GM19395 (cell line): Measurements from ENCODE around the gene BCL2.

ENCODE experiments used
- ATAC-seq: cut with Tn5 transposase; IDR thresholded peaks from one replicate; pipeline ENCODE4 v1.9.1; 2021; ENCODE audit warnings: mild to moderate bottlenecking, moderate library complexity; ENCODE audit not compliant: unreplicated experiment

BCL2 gene

GRCh38 chr18:63130176-63130575, 189.4 kb downstream of the BCL2 start:
- ATAC-seq: no peak

GRCh38 chr18:63128237-63128974, 191.2 kb downstream of the BCL2 start:
- ATAC-seq: no peak

- ATAC-seq: no peak
Measured at GRCh38 chr18:63126134-63127069, 193.2 kb downstream of the BCL2 start.

GRCh38 chr18:63120620-63121019, 198.9 kb downstream of the BCL2 start:
- ATAC-seq: no peak

GRCh38 chr18:63119647-63120046, 199.9 kb downstream of the BCL2 start:
- no peak for ATAC-seq

- ATAC-seq: no peak
Measured at GRCh38 chr18:63113899-63114565, 205.5 kb downstream of the BCL2 start.

- ATAC-seq: no peak
Measured at GRCh38 chr18:63112706-63113105, 206.9 kb downstream of the BCL2 start.

- no peak for ATAC-seq
Measured at GRCh38 chr18:63111671-63112402, 207.7 kb downstream of the BCL2 start.

GRCh38 chr18:63109802-63110201, 209.8 kb downstream of the BCL2 start:
- ATAC-seq: no peak

- ATAC-seq: no peak
Measured at GRCh38 chr18:63109022-63109421, 210.5 kb downstream of the BCL2 start.

- no peak for ATAC-seq
Measured at GRCh38 chr18:63107931-63108330, 211.6 kb downstream of the BCL2 start.

- peak; percentile 65 for ATAC-seq
Measured at GRCh38 chr18:63107171-63107845, 212.3 kb downstream of the BCL2 start.

- ATAC-seq: peak; percentile 45
Measured at GRCh38 chr18:63106727-63107126, 212.8 kb downstream of the BCL2 start.

- ATAC-seq: peak; percentile 50
Measured at GRCh38 chr18:63105636-63106316, 213.8 kb downstream of the BCL2 start.

GRCh38 chr18:63104868-63105267, 214.7 kb downstream of the BCL2 start:
- no peak for ATAC-seq

GRCh38 chr18:63102941-63103744, 216.4 kb downstream of the BCL2 start:
- ATAC-seq: no peak

GRCh38 chr18:63100630-63101055, 218.9 kb downstream of the BCL2 start:
- ATAC-seq: no peak

- ATAC-seq: peak; percentile 58
Measured at GRCh38 chr18:63099848-63100629, 219.5 kb downstream of the BCL2 start.
